GM10266 (cell line): ENCODE data around the gene KIF16B.

Experiments used
- DNase-seq: peaks from one replicate; pipeline ENCODE4 v3.0.0; 2012; ENCODE audit errors: extremely low spot score
- CTCF ChIP-seq: IDR thresholded peaks from 2 replicates; pipeline ENCODE4 v1.5.1; 2012; ENCODE audit warnings: mild to moderate bottlenecking, low read depth; ENCODE audit not compliant: control insufficient read depth, insufficient read depth; ENCODE audit errors: missing control alignments

The KIF16B gene

GRCh38 chr20:16516794-16517193 is 56.5 kb downstream of the KIF16B start:
- TF ChIP-seq CTCF = no peak
- no peak for DNase-seq

GRCh38 chr20:16515046-16515445 is 58.2 kb downstream of the KIF16B start:
- no peak for TF ChIP-seq CTCF
- DNase-seq = no peak

- no peak for TF ChIP-seq CTCF
- no peak for DNase-seq
These were observed 59.1 kb downstream of the KIF16B start for GRCh38 chr20:16514140-16514539.

- DNase-seq = no peak
- TF ChIP-seq CTCF = no peak
These were observed 67.4 kb downstream of the KIF16B start for GRCh38 chr20:16505894-16506293.

GRCh38 chr20:16501301-16501700 is 71.9 kb downstream of the KIF16B start:
- no peak for TF ChIP-seq CTCF
- no peak for DNase-seq

GRCh38 chr20:16500197-16500596 is 73.1 kb downstream of the KIF16B start:
- TF ChIP-seq CTCF = no peak
- no peak for DNase-seq

- TF ChIP-seq CTCF = no peak
- no peak for DNase-seq
These were observed 74.6 kb downstream of the KIF16B start for GRCh38 chr20:16498526-16499253.
